ENCODE data around the gene CREM. TPM values are rescaled to one million over a fixed set of nuclear protein-coding genes. Genes with fewer than 3 reads are reported as not detected.

CREM gene
- total and polyA plus RNA-seq, 2 of the 4 experiments (the other 2 are of a cell fraction): 33.2 to 40.5 TPM

GRCh38 chr10:35192645-35193249 is 66.1 kb downstream of the CREM start:
- Histone ChIP-seq H3K4me2 (ENCODE audit: low read depth, low read length) (no peak overlapping the region), H2AK5ac (ENCODE audit: low read depth, low read length) (peak overlapping the region; percentile 33), H3K9me1 (ENCODE audit: insufficient read depth, low read length) (peaks cover 9% of the 10 kb centered on the region; the same call in 1 of the 2 replicates), H3K14ac (replicated peaks; ENCODE audit: low read depth, low read length) (0 out of 2 replicates have a peak overlapping the region, but pooled peaks have one; percentile 37), H2AK9ac (replicated peaks; ENCODE audit: low read depth, low read length, poor library complexity) (no peak overlapping the region), H3K36me3 (ENCODE audit: control insufficient read depth, insufficient read depth, low read length) (no peaks in the 10 kb centered on the region), H3K9me3 (ENCODE audit: control insufficient read depth, insufficient read depth, low read length) (no peaks in the 10 kb centered on the region), H3K27ac (ENCODE audit: insufficient read depth, low read length) (no peak overlapping the region), H3K56ac (ENCODE audit: extremely low read depth, insufficient read depth, low read length) (no peak overlapping the region), H3K79me1 (ENCODE audit: low read depth in 1 of 2, low read length in 2 of 2) (peaks cover 0 to 10% of the 10 kb centered on the region in 2 experiments; a peak in 2 of 4 replicates), H4K5ac (ENCODE audit: low read depth, low read length) (no peak overlapping the region), H3K9ac (ENCODE audit: low read depth, low read length) (no peak overlapping the region), H2BK20ac (ENCODE audit: low read depth, low read length) (0 out of 2 replicates have a peak overlapping the region, but pooled peaks have one; percentile 8), H3K23ac (ENCODE audit: low read depth, low read length) (no peak overlapping the region), H2BK15ac (ENCODE audit: low read depth, low read length) (0 out of 3 replicates have a peak overlapping the region, but pooled peaks have one; percentile 8), H2AFZ (replicated peaks; ENCODE audit: low read length, poor library complexity) (no peak overlapping the region), H4K91ac (ENCODE audit: insufficient read depth, low read depth, low read length) (no peak overlapping the region), H2BK120ac (ENCODE audit: low read depth, low read length) (no peak overlapping the region), H2BK5ac (ENCODE audit: low read depth, low read length, poor library complexity, severe bottlenecking) (no peak overlapping the region), H3K4ac (ENCODE audit: low read depth, low read length) (no peak overlapping the region), H3K18ac (ENCODE audit: low read depth, low read length) (no peak overlapping the region), H4K20me1 (ENCODE audit: insufficient read depth, low read length) (peaks cover 3% of the 10 kb centered on the region), H3K4me3 (ENCODE audit: insufficient read depth, low read depth, low read length) (no peak overlapping the region), H4K8ac (ENCODE audit: low read depth in 2 of 2, low read length in 2 of 2) (no peak overlapping the region), H3K27me3 (ENCODE audit: control insufficient read depth, insufficient read depth, low read length) (no peaks in the 10 kb centered on the region), H3K4me1 (ENCODE audit: control insufficient read depth, insufficient read depth, low read length) (peaks cover 5% of the 10 kb centered on the region)
- in situ Hi-C loops (cut with MboI; ENCODE audit: low sequenced_read_pairs): no loop called here
- no CpG with 5 or more reads among the region's 3 CpGs for WGBS, 2 experiments (ENCODE audit: extremely low coverage in 2 of 2, insufficient read length in 1 of 2)
- ATAC-seq (ENCODE audit: low read depth) (no peak), DNase-seq (peak; percentile 19)
- ChIA-PET CTCF (no interaction called here), POLR2A (ENCODE audit: unreplicated experiment) (no interaction called here)
- dilution Hi-C loops (cut with HindIII; ENCODE audit: low sequenced_read_pairs, unreplicated experiment): no loop called here
- TF ChIP-seq RAD21 (IDR thresholded peaks at IDR 0.05; ENCODE audit: low read length): no peak
- no peak for TF ChIP-seq CHD1 (IDR thresholded peaks at IDR 0.05; ENCODE audit: low read depth, low read length)
- no peak for TF ChIP-seq MAFK (IDR thresholded peaks at IDR 0.05; ENCODE audit: low read depth, low read length)
- intact Hi-C loops (cut with micrococcal nuclease): no loop called here
- BruUV-seq (replicated peaks): no TSS peak

Data from IMR-90 (cell line).